HK-2 (cell line): Measurements from ENCODE around the gene PAH.
A peak's percentile ranks its signal among the peaks of the same experiment; 100 is the strongest.
"Not testable (repeated sequence)": the region's sequence is repeated elsewhere in the genome, so short reads cannot be mapped to it uniquely, and the experiment has no call there.

Experiments
- DNase-seq: peaks from one replicate; pipeline ENCODE4 v3.0.0-alpha.2; 2018; ENCODE audit not compliant: unreplicated experiment

The PAH gene

DNA sequence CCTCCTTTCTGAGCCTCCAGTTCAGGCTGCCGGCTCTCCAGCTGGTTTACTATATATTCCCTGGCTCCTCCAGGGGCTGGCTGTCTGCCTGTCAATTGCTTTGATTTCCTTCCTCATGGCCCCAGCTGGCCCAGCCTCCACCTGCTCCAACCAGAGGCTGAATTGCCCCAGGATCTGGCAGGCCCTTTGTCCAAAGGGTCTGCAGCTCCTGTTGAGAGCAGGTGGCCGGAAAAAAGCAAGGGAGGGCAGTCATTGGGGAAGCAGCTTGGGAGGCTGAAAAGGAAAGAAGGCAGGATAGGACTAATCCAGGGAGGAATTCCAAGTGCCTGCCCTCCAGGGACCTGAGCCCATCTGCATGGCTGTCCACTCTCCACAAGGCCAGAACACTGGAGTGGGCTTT, 25.3 kb downstream of the PAH start:
- DNase-seq = no peak

DNA sequence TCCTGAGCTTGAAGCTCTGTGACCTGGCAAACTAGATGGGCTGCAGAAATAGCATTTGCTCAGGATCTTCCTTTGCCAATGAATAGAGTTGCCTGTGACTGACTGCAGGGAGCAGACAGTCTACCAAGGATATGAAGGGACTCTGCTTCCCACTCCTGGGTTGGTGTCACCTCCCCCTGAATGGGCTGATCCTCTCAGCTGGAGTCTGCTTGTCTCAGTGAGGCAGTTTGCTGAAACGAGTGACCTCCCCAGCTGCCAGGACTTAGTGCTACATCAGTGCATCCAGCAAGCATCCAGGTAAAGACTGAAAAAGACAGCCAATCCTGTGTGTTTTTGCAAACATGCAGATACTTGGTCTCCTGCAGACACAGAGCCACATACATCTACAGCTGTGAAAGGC, 28.5 kb downstream of the PAH start:
- DNase-seq = no peak

DNA sequence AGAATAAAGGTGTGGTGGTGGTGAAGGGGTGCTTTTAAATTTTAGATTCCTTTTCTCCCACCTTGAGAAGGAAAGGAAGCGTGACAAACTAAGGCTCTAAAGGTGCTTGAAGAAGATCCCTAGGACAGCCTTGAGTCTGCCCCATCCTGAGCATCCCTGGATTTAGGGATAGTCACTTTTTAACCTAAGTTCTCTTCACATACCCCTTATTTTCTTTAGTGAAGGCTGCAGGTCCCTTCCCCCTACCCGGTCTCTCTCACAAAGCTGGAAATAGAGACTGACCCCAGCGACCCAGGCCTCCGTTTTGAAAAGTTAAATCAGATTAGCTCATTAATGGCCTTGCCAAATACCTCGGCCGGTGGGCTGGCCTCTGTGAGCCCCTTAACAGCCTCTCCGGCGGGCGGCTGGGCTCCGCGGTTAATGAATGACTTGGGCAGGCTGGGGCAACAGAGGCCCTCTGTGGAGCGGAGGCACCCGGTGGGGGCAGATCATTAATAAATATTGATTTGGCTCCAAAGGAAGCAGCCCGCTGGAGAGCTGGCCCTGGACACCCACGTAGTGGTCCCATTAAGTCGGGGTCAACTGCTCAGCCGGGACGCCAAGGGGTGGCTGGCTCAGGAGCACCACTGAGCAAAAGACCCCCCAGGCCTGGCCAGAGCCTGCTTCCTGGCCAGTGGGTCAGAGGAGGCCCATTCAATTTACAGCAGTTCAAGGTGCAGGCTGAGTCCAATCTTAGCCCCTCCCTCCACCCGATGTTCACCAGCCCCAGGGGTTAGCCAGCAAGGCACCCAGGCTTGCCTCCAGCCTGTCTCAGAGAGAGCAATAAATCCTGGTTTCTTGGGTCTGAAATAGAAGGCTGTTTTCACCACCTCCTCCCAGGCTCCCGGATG, 31.8 kb downstream of the PAH start:
- no peak for DNase-seq

DNA sequence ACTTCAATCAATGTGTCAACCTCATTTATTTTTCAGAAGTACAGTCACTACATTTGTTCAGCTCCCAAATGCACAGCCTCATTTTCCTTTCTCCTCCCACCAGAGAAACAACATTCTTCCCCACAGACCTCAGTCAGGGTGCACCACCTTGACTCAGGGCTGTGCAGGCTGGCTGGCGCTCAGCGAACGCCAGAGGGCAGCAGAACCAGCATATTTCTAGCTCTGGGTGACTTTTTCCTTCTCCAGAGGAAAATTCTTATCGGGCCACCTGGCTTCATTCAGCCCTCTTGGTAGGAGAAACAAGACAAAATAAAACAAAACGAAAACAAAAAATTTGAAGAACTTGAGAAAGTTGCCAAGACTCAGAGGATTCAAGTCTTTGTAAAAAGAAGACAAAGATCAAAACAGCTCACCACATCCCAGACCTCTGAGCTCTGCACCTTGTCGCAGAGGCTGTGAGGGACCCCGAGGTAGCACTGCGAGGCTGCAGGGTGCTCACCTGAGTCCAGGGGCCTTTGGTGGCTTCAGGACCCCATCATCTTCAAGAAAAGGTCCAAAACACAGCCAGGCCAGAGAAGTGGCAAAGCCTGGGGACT, 33.7 kb downstream of the PAH start:
- DNase-seq = peak; percentile 49

DNA sequence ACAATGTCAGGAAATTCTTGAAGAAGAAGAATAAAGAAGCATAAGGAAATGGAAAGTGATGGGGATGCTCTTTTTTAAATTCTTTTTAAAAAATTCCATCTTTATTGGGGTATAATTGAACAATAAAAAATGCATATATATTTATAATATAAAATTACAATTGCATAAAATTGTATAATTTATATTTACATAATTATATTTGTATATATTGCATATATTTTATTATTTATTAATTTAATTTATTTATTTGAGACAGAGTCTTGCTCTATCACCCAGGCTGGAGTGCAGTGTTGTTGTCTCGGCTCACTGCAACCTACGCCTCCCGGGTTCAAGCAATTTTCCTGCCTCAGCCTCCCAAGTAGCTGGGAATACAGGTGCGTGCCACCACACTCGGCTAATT, 36.3 kb downstream of the PAH start:
- DNase-seq = no peak

DNA sequence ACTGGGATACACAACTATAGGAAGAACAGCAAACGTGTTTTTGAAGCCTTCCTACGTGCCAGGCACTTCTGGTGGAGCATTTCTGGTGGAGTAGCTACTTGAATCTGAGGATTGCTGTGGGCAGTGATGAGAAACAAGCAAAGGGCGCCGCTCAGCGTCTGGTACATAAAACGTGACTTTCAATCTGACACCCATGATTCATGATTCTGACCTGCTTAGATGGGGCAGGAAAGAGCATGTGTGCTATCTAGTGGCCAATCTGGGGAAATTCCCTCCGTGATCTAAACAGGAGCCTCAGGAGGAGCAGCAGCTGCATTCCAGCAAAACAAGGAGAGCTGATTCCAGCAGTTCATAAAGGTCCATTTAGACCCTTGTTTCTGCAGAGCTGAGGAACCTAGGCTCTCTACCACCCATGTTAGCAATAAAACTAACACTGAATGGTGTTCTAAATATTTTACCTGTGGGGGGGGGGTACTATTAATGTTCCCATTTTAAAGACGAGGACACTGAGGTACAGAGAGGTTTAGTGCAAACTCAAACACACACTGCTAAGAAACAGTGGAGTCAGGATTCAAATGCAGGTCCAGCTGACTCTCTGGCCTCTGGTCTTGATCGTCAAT, 37.8 kb downstream of the PAH start:
- DNase-seq = peak; percentile 49

DNA sequence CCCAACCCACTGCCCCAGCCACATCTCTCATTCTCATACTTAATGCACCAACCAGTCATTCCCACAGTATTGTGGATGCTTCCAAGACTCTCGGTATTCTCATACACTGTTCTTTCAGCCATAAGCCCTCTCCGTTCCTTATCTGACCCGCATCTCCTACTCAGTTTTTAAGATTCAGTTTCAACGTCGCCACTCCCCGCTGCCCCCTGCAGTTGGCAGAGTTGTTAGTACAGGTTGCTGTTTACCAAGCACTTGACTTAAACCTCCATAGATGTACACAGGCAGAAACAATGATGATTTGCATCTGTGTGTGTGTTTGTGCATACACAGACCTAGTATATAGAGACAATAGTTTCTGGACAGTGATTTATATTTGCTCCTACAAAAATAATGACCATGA, 40.2 kb downstream of the PAH start:
- no peak for DNase-seq

DNA sequence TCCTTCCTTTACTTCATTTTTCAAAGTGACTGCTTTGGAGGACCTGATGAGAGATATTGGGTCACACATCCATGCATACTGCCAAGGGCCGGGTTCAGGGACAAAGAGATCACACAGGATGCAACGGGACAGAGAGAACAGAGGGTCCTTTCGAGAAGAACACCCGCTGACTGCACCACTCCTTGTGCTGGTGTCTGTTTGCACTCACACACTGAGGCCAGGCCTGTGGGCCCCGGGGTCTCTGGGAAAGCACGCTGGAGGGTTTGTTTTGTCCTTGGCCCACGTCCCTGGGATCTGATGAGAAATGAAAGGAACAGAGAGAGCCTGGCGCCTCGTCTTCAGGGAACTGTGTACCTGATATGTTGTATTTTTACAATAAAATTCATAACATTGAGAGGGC, 42.2 kb downstream of the PAH start:
- DNase-seq = no peak

DNA sequence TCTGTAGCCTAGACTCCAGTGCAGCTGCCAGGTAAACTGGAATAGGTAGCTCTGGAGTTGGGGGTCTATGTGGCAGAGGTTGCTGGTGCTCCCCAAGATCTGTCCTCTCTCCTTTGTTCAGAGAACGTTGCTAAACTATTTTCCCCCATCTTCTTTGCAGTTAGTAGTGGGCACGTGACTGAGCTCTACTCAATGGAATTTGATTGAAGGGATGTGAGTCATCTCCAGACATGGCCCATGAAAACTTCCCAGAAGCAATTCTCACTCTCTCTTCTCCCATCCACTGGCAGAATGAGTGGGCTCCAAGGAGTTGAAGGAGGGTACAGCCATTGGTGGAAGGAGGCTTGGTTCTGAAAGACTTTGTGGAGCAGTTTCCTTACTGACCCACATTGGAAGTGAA, 44.0 kb downstream of the PAH start:
- no peak for DNase-seq

DNA sequence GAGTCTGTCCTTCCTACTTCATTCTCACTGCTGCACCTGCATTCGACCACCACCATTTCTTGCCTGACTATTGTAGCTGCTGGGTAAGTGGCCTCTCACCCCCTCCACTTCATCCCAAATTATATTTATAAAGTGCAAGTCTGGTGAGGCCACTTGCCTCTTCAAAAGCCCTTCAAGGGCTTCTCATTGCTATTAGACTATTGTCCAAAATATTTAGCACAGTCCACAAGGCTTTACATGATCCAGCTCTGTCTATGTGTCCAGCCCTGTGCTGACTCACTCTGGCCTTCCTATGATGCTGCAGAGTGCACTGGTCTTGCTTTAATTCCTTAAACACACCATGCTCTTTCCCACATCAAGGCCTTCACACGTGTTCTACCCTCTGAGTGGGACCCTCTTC, 46.0 kb downstream of the PAH start:
- DNase-seq = no peak

DNA sequence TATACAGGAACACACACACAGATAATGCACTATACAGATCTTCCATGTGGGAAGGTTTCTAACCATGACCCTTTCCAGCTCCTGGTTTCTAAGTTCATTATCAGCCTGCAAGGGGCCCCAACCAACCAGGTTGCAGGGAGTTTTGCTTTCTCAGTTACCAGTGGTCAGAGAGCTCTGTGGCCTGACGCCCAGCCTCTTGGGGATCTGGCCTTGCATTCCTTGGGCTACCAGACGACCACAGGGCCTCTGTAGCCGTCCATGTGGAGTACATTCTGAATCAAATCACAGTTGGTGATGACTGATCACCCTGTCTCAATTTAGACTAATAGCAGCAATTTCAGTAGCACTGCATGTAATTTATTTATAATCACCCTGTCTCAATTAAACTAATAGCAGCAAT, 47.5 kb downstream of the PAH start:
- DNase-seq = no peak

DNA sequence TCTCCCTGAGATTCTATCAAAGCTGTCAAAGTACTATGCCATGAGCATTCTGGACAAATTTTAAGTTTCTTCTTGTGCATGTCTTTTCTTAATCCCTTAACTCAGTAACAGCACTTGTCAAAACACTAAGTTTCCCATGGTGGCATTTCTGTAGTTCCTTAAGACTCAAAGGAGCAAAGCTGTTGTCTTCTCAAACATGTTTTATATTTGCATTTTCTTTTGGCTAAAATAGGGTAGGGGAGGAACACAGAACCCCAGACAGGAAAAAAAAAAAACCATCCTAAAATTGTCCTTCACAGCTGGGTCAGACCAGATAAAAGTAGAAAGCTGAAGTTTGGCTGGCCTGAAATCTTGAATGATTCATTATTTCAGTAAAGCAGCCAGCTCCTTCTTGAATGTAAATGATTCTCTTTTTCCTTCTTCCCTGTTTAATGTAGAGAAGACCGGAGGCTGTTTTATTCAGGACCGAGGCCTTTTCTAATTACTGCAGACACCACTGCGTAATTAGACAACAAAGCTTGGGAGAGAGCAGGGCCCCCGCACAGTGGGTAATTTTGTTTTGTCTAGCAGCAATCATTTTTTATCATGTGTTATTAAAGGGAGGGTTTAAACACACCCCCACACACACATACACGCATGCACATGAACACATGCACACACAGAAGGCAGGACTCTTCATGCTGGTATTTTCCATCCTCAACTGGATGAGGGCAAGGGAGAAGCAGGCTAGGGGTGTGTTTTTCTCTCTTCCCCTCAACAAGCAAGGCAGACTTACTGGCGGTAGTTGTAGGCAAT, 51.0 kb downstream of the PAH start:
- DNase-seq = no peak

DNA sequence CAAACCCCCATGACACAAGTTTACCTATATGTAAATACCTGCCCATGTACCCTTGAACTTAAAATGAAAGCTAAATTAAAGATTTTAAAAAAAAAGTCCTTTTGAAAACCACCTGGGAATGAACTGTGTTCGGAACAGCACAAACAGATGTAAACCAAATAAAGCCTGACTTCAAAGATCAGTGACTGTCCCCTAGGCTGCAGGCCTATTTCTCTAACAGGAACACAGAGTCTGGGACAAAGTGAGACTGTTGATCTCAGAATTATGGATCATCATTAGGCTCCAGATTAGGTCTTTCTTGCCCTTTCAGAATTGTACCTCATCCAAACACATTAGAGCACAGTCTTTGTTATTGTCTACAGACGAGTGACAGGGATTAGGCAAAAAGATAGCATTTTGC, 54.6 kb downstream of the PAH start:
- DNase-seq = no peak

DNA sequence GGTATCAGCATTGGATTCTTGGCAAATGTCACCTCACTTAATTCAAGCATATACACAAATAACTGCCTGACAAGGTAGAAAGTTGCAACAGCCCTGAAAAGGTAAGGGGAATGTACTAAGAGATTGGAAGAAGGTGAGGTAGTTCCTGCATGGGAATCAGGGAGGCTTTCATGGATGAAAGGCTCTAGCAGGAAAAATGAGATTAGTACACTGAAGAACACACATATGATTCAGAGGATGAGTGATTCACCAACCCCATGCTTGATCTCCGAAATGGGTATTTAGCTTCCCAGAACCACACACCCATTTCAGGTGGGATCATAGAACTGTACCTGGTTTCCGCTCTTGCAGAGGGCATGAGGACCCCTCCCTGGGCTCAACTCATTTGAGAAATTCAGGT, 65.8 kb downstream of the PAH start:
- no peak for DNase-seq

DNA sequence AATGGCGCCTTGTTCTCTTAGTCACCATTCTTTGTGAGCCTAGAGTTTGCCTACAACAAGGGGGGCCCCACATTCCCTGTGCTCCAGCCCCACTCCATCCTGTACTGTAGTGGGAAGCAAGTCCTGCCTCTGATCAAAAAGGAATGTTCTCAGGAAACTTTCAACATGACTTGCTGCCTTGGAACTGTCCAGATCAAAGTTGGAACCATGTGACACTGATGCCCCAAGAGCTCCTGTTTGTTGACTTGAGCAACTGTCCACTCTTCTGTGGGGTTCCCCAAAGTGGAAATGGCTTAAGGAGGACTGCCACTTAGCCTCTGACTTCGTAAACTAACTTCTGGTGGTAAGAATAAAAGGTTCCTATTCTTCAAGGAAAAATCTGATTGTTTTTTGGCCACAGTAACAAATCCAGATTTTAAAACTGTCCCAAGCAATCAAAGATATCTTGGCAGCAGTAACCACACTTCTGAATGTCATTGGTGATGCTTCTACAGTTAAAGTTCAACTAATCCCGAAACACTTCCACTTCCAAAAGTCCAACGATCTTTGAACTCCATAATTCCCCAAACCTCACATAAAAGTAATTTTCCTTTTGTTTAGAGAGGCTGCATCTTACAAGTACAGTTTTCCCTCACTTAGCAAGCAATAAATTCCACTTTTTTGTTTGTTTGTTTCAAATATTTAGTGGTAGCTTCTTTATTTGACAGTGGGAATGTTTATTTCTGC, 67.2 kb downstream of the PAH start:
- no peak for DNase-seq

DNA sequence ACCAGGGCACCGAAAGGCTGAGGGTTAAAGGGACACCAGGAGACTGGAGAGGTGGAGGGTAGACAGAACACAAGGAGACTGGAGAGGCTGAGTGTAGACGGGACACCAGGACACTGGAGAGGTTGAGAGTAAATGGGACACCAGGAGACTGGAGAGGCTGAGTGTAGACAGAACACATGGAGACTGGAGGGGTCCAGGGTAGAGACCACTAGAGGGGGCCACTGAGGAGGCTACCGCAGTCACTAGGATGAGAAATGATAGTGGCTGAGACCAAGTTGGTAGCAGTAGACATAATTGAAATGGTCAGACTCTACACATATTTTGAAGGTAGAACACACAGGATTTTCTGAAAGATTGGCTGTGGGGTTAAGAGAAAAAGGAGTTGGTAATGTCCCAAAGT, 68.2 kb downstream of the PAH start:
- no peak for DNase-seq

DNA sequence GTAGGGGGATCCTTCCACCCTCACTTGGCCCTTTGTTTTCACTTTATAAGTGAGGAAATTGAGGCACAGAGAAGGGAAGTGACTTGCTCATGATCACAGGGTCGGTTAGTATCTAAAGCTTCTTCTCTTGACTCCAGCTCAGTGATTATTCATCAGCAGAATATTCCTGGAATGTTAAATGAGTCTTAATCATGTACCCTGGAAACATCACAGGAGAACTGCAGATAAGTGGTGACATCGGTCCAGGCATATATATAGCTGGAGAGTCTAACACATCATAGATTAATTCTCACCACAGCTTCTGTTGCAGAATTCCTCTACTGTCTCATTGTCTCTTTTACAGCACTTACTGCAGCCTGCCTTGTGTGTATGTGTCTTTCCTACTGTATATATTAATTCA, 69.9 kb downstream of the PAH start:
- no peak for DNase-seq

DNA sequence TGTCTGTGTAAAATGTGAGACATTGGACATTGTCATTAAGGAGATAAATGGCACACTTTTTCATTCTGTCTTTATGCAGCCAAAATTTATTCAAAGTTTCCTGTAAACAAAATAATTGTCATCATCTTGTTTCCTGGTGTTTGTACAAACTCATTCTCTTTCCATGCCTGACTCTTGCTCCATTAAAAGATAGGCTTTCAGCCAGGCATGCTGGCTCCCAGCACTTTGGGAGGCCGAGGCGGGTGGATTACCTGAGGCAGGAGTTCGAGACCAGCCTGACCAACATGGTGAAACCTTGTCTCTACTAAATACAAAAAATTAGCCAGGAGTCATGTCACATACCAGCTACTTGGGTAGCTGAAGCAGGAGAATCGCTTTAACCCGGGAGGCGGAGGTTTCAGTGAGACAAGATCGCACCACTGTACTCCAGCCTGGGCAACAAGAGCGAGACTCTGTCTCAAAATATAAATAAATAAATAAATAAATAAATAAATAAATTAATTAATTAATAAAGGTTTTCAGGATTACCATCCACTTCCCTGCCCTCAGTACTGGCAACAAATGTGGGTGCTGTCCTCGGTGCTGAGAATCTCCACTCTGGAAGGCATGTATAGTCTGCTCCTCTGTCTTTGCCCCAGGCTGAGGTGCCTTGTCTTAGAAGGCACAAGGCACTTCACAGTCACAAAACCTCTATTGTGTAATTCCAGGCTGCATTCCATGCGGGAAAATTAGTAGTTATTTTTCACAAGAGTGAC, 83.2 kb downstream of the PAH start:
- DNase-seq = no peak

DNA sequence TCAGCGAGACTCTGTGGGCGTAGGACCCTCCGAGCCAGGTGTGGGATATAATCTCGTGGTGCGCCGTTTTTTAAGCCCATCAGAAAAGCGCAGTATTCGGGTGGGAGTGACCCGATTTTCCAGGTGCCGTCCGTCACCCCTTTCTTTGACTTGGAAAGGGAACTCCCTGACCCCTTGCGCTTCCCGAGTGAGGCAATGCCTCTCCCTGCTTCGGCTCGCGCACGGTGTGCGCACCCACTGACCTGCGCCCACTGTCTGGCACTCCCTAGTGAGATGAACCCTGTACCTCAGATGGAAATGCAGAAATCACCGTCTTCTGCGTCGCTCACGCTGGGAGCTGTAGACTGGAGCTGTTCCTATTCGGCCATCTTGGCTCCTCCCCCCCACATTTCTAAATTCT, 84.2 kb downstream of the PAH start:
- DNase-seq = not testable (repeated sequence)

DNA sequence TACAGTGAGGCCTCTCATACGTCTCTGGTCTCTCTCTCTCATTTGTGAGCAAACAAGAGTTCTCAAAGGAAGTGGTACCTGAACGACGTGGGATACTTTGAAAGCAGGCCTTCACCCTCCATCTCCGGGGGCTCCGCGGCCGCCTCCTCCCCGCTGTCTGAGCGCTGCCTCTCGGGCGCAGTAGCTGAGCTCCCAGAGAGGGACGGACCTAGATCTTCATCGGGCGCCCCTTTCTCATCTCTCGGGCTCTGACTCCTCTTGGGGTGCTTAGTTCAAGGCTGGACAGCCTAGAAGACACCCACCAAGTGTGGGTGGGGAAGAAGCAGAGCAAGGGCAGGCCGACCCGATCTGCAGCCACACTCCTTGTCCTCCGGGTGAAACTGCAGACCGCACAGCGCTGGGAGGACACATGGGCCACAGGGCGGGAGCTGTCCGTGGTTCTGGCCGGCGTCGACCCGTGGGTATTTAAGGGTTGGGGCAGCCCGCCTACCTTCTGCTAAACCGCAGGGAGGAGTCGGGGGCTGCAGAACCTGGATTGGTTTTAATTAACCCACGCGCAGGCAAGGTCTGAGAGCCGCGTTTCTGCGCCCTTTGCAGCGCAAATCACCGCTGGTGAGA, 92.7 kb downstream of the PAH start:
- peak; percentile 18 for DNase-seq

DNA sequence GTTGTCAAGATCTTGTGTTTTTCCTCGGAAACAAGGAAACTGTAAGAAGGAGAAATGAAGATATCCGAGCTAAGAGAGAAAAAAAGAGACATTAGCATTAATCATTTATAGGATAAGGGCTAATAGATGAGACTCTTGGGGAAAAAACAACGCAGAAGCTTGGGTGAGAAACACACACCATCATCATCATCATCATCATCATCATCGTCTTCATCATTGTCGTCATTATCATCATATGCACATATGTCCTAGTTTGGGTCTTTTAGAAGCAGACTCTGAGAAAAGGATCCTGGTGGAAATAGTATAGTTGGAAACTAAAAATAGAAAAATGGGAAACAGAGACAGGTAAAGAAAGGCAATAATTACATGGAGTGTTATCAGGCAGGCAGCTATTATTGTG, 95.9 kb downstream of the PAH start:
- no peak for DNase-seq
